Right lobe of liver (tissue), 6 donors: ENCODE measurements around the gene ADSS1. TPM values are rescaled to one million over a fixed set of nuclear protein-coding genes. Genes with fewer than 3 reads are reported as not detected.

ENCODE experiments used
- ATAC-seq, 4 donors: fragments of 200-7000 bp; cut with Tn5 transposase; one replicate each; pipeline ENCODE4 v1.9.1; 2020; ENCODE audit warnings: mild to moderate bottlenecking in 4 of 4, moderate library complexity in 4 of 4
- DNase-seq, 3 donors: peaks; one replicate each; pipeline ENCODE4 v3.0.0-alpha.2; 2020
- H3K27ac ChIP-seq, 3 donors: fragments of 200-600 bp; one replicate each; pipeline ENCODE4 v1.8.0; 2022
- H3K27me3 ChIP-seq, 2 donors: fragments of 200-600 bp; one replicate each; pipeline ENCODE4 v1.8.0; 2022
- H3K36me3 ChIP-seq, 4 donors: fragments of 200-600 bp; sonication (generic) in 1 of 4; one replicate each; pipeline versions ENCODE4 v1.5.1 to v1.8.0; 2017 to 2022; ENCODE audit warnings: control low read depth in 1 of 4
- H3K4me1 ChIP-seq, 4 donors: fragments of 200-600 bp; sonication (generic) in 1 of 4; one replicate each; pipeline versions ENCODE4 v1.5.1 to v1.8.0; 2017 to 2022; ENCODE audit warnings: control low read depth in 1 of 4
- H3K4me3 ChIP-seq, 3 donors: fragments of 200-600 bp; one replicate each; pipeline ENCODE4 v1.8.0; 2022
- H3K9me3 ChIP-seq, 4 donors: fragments of 200-600 bp; sonication (generic) in 1 of 4; one replicate each; pipeline versions ENCODE4 v1.5.1 to v1.8.0; 2017 to 2022; ENCODE audit warnings: control low read depth in 1 of 4
- CTCF ChIP-seq, 4 donors: fragments of 200-600 bp in 3 of 4; fragments of 450-650 bp in 1 of 4; IDR thresholded peaks; one replicate each; pipeline versions ENCODE4 v1.5.1 to v1.8.0; 2016 to 2022; ENCODE audit warnings: antibody characterized with exemption in 4 of 4, mild to moderate bottlenecking in 2 of 4
- POLR2A ChIP-seq: fragments of 450-650 bp; IDR thresholded peaks from one replicate; pipeline ENCODE4 v1.6.1; 2017; ENCODE audit warnings: antibody characterized with exemption, mild to moderate bottlenecking
- WGBS: methylation state at CpG from one replicate; pipeline ENCODE4 v1.1.6; 2018; ENCODE audit warnings: low coverage, low lambda C conversion rate; ENCODE audit not compliant: insufficient coverage; ENCODE audit errors: missing lambda C conversion rate; 5-methylcytosine and 5-hydroxymethylcytosine counted together
- intact Hi-C, 2 donors: fragments of 100-400 bp; cut with DNase I; formaldehyde crosslinking; loops; one replicate each; pipeline versions ENCODE4 v1.11.2 to v1.14.1; 2022
- total RNA-seq, 6 experiments: library from RNA; depleted of rRNA in 2 of 6; stranded (reverse); fragments of >200 nt in 2 of 6; fragmentation: NEBNext Ultra II Directional in 3 of 6; extraction: Animal tissue kit (Norgen Biotek cat#: 25700) in 3 of 6; gene quantifications; one replicate each; pipeline versions ENCODE4 v1.1.0 to v1.2.4, GENCODE V29; 2016 to 2023
- donor health status: DM: no; HTN: yes; CAD: no.
- donor health status: DM: no; HTN: no; CAD: no.
- donor health status: DM: no; HTN: no; CAD: no.
- donor health status: DM: no; HTN: yes; CAD: no.
- donor health status: DM: no; HTN: yes; CAD: no.

The ADSS1 gene
- total RNA-seq, 6 experiments from 2014 or later, result 8.1 to 50.5 (median 36.8) TPM

GRCh38 chr14:104735830-104736642 lies 12.0 kb downstream of the ADSS1 start:
- Histone ChIP-seq H3K27ac (peak overlapping the region; percentile 95 to 99 (median 98)), H3K9me3 (no peaks in the 10 kb centered on the region), H3K4me3 (no peak overlapping the region), H3K27me3 (no peaks in the 10 kb centered on the region), H3K4me1 (peaks cover 0 to 63% (median 31%) of the 10 kb centered on the region in 4 donors), H3K36me3 (no peaks in the 10 kb centered on the region)
- DNase-seq (peak; percentile 96 to 98 (median 98)), ATAC-seq (peak; percentile 60 to 78 (median 74))
- peak; percentile 73 for TF ChIP-seq POLR2A
- TF ChIP-seq CTCF (IDR thresholded peaks at IDR 0.05), result no peak
- intact Hi-C loops, result no loop called here
- 7% methylated on average over 6 of the region's 26 CpGs for WGBS

- no peak overlapping the region for H3K27ac ChIP-seq
- 100% methylated on average over 1 of the region's 18 CpGs for WGBS
- TF ChIP-seq POLR2A (no peak), CTCF (IDR thresholded peaks at IDR 0.05) (no peak)
- DNase-seq, result no peak
- no peaks in the 10 kb centered on the region for H3K27me3 ChIP-seq
- ATAC-seq, result no peak
- H3K9me3 ChIP-seq, result no peaks in the 10 kb centered on the region
- no peaks in the 10 kb centered on the region for H3K36me3 ChIP-seq
- H3K4me1 ChIP-seq, result peaks cover 0 to 41% (median 22%) of the 10 kb centered on the region in 4 donors
- intact Hi-C loops, result no loop called here
- H3K4me3 ChIP-seq, result no peak overlapping the region
These were observed 14.5 kb downstream of the ADSS1 start for GRCh38 chr14:104738375-104739019.

GRCh38 chr14:104739026-104739425 lies 15.0 kb downstream of the ADSS1 start:
- Histone ChIP-seq H3K4me3 (no peak overlapping the region), H3K4me1 (peaks cover 0 to 37% (median 21%) of the 10 kb centered on the region in 4 donors), H3K9me3 (no peaks in the 10 kb centered on the region), H3K27ac (no peak overlapping the region), H3K27me3 (no peaks in the 10 kb centered on the region), H3K36me3 (peaks cover 0 to 4% (median 0%) of the 10 kb centered on the region in 4 donors)
- no peak for TF ChIP-seq CTCF (IDR thresholded peaks at IDR 0.05)
- TF ChIP-seq POLR2A, result no peak
- 91% methylated on average over 8 of the region's 17 CpGs for WGBS
- intact Hi-C loops, result no loop called here
- DNase-seq, result no peak
- ATAC-seq, result no peak

- intact Hi-C loops, result no loop called here
- peaks cover 0 to 29% (median 18%) of the 10 kb centered on the region in 4 donors for H3K4me1 ChIP-seq
- H3K9me3 ChIP-seq, result no peaks in the 10 kb centered on the region
- no peak overlapping the region for H3K4me3 ChIP-seq
- WGBS, result 82% methylated on average over 14 of the region's 29 CpGs
- TF ChIP-seq CTCF (IDR thresholded peaks at IDR 0.05) (no peak), POLR2A (no peak)
- DNase-seq (no peak), ATAC-seq (no peak)
- no peak overlapping the region for H3K27ac ChIP-seq
- H3K27me3 ChIP-seq, result no peaks in the 10 kb centered on the region
- peaks cover 0 to 4% (median 0%) of the 10 kb centered on the region in 4 donors for H3K36me3 ChIP-seq
These were observed 15.8 kb downstream of the ADSS1 start for GRCh38 chr14:104739546-104740516.
